GM12878 (cell line): ENCODE measurements around the gene STARD13.
"Not testable (repeated sequence)": the region's sequence is repeated elsewhere in the genome, so short reads cannot be mapped to it uniquely, and the experiment has no call there.

Experiments
- CEBPB ChIP-seq, 2 experiments: fragments of 150-350 bp in 1 of 2; IDR thresholded peaks; 2 replicates each; pipeline ENCODE4 v1.6.1; 2012 to 2014; ENCODE audit warnings: low read depth in 2 of 2, low read length in 2 of 2, borderline replicate concordance in 1 of 2, inconsistent platforms in 1 of 2
- TF ChIP-seq, protein P1 (sequence below), 3 experiments: IDR thresholded peaks in 2 of 3; conservative IDR thresholded peaks in 1 of 3; 2 replicates each; pipeline ENCODE4 v1.5.1; 2011; ENCODE audit warnings: low read depth in 3 of 3, low read length in 3 of 3, mild to moderate bottlenecking in 3 of 3, control low read depth in 2 of 3, moderate library complexity in 2 of 3, inconsistent platforms in 1 of 3, mixed read lengths in 1 of 3; ENCODE audit not compliant: control insufficient read depth in 2 of 3, insufficient read depth in 1 of 3; ENCODE audit errors: extremely low read depth in 1 of 3

DNA sequence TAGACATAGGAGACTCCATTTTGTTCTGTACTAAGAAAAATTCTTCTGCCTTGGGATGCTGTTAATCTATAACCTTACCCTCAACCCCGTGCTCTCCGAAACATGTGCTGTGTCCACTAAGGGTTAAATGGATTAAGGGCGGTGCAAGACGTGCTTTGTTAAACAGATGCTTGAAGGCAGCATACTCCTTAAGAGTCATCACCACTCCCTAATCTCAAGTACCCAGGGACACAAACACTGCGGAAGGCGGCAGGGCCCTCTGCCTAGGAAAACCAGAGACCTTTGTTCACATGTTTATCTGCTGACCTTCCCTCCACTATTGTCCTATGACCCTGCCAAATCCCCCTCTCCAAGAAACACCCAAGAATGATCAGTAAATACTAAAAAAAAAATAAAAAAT is 43.2 kb downstream of the STARD13 start:
- TF ChIP-seq CEBPB (IDR thresholded peaks at IDR 0.05; ENCODE audit: borderline replicate concordance in 1 of 2, low read depth in 2 of 2, low read length in 2 of 2) = not testable (repeated sequence)
- TF ChIP-seq, protein P1, sequence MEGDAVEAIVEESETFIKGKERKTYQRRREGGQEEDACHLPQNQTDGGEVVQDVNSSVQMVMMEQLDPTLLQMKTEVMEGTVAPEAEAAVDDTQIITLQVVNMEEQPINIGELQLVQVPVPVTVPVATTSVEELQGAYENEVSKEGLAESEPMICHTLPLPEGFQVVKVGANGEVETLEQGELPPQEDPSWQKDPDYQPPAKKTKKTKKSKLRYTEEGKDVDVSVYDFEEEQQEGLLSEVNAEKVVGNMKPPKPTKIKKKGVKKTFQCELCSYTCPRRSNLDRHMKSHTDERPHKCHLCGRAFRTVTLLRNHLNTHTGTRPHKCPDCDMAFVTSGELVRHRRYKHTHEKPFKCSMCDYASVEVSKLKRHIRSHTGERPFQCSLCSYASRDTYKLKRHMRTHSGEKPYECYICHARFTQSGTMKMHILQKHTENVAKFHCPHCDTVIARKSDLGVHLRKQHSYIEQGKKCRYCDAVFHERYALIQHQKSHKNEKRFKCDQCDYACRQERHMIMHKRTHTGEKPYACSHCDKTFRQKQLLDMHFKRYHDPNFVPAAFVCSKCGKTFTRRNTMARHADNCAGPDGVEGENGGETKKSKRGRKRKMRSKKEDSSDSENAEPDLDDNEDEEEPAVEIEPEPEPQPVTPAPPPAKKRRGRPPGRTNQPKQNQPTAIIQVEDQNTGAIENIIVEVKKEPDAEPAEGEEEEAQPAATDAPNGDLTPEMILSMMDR (IDR thresholded peaks at IDR 0.05 in 2 of 3, conservative IDR thresholded peaks at IDR 0.05 in 1 of 3; ENCODE audit: control insufficient read depth in 2 of 3, extremely low read depth in 1 of 3, insufficient read depth in 1 of 3, low read depth in 3 of 3, low read length in 3 of 3) = not testable (repeated sequence)
